ENCODE measurements around the gene SPRYD4. TPM values are rescaled to one million over a fixed set of nuclear protein-coding genes. Genes with fewer than 3 reads are reported as not detected.
"Not testable (repeated sequence)": the region's sequence is repeated elsewhere in the genome, so short reads cannot be mapped to it uniquely, and the experiment has no call there.

The SPRYD4 gene
- total and polyA plus RNA-seq, 5 donors from 2014 or later = 0.64 to 5.3 (median 1.5) TPM

DNA sequence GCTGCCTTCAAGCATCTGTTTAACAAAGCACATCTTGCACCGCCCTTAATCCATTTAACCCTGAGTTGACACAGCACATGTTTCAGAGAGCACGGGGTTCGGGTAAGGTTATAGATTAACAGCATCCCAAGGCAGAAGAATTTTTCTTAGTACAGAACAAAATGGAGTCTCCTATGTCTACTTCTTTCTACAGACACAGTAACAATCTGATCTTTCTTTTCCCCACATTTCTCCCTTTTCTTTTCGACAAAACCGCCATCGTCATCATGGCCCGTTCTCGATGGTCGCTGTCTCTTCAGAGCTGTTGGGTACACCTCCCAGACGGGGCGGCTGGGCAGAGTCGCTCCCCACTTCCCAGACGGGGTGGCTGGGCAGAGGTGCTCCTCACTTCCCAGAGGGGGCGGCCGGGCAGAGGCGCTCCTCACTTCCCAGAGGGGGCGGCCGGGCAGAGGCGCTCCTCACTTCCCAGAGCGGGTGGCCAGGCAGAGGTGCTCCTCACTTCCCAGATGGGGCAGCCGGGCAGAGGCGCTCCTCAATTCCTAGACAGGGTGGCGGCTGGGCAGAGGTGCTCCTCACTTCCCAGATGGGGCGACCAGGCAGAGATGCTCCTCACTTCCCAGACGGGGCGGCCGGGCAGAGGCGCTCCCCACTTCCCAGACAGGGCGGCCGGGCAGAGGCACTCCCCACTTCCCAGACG lies 25.2 kb downstream of the SPRYD4 start:
- DNase-seq; ATAC-seq (ENCODE audit: low read depth in 2 of 2): not testable (repeated sequence)

GRCh38 chr12:56494106-56494415 lies 25.7 kb downstream of the SPRYD4 start:
- not testable (repeated sequence) for H3K4me1 ChIP-seq (ENCODE audit: control insufficient read depth, insufficient read depth, low read length, poor library complexity, severe bottlenecking); H3K27ac Mint-ChIP-seq; DNase-seq; ATAC-seq (ENCODE audit: low read depth in 2 of 2); H3K27me3 ChIP-seq (ENCODE audit: control insufficient read depth, insufficient read depth, low read length); H3K9me3 Mint-ChIP-seq; H3K27ac ChIP-seq (ENCODE audit: insufficient read depth, low read length, poor library complexity, severe bottlenecking); H3K4me3 Mint-ChIP-seq; H3K4me1 Mint-ChIP-seq; H3K9me3 ChIP-seq (ENCODE audit: control insufficient read depth in 2 of 2, low read length in 2 of 2); H3K36me3 ChIP-seq (ENCODE audit: control insufficient read depth, insufficient read depth, low read length); H3K36me3 Mint-ChIP-seq; H3K4me3 ChIP-seq (ENCODE audit: low read depth, low read length)
- H3K27me3 Mint-ChIP-seq = peaks cover 35% of the 10 kb centered on the region

More for the DNA sequence above, 25.2 kb downstream of the SPRYD4 start:
- H3K9me3 Mint-ChIP-seq; H3K27ac Mint-ChIP-seq; H3K4me3 Mint-ChIP-seq; H3K36me3 ChIP-seq (ENCODE audit: control insufficient read depth, insufficient read depth, low read length); H3K36me3 Mint-ChIP-seq; H3K4me3 ChIP-seq (ENCODE audit: low read depth, low read length); H3K27ac ChIP-seq (ENCODE audit: insufficient read depth, low read length, poor library complexity, severe bottlenecking); H3K4me1 Mint-ChIP-seq; H3K9me3 ChIP-seq (ENCODE audit: control insufficient read depth in 2 of 2, low read length in 2 of 2); H3K4me1 ChIP-seq (ENCODE audit: control insufficient read depth, insufficient read depth, low read length, poor library complexity, severe bottlenecking): not testable (repeated sequence)
- peaks cover 37% of the 10 kb centered on the region for H3K27me3 Mint-ChIP-seq
- peaks cover 12% of the 10 kb centered on the region for H3K27me3 ChIP-seq (ENCODE audit: control insufficient read depth, insufficient read depth, low read length)

- not testable (repeated sequence) for H3K4me1 Mint-ChIP-seq; H3K4me3 ChIP-seq (ENCODE audit: low read depth, low read length); H3K9me3 ChIP-seq (ENCODE audit: control insufficient read depth in 2 of 2, low read length in 2 of 2); ATAC-seq (ENCODE audit: low read depth in 2 of 2); H3K27me3 ChIP-seq (ENCODE audit: control insufficient read depth, insufficient read depth, low read length); DNase-seq; H3K27ac ChIP-seq (ENCODE audit: insufficient read depth, low read length, poor library complexity, severe bottlenecking); H3K36me3 Mint-ChIP-seq; H3K9me3 Mint-ChIP-seq; H3K4me1 ChIP-seq (ENCODE audit: control insufficient read depth, insufficient read depth, low read length, poor library complexity, severe bottlenecking); H3K4me3 Mint-ChIP-seq; H3K36me3 ChIP-seq (ENCODE audit: control insufficient read depth, insufficient read depth, low read length); H3K27ac Mint-ChIP-seq
- peaks cover 31% of the 10 kb centered on the region for H3K27me3 Mint-ChIP-seq
Measured at GRCh38 chr12:56494481-56494880, 26.1 kb downstream of the SPRYD4 start.

- ATAC-seq (ENCODE audit: low read depth in 2 of 2); H3K27me3 Mint-ChIP-seq; H3K9me3 Mint-ChIP-seq; H3K4me1 ChIP-seq (ENCODE audit: control insufficient read depth, insufficient read depth, low read length, poor library complexity, severe bottlenecking); H3K36me3 ChIP-seq (ENCODE audit: control insufficient read depth, insufficient read depth, low read length); H3K9me3 ChIP-seq (ENCODE audit: control insufficient read depth in 2 of 2, low read length in 2 of 2); H3K27me3 ChIP-seq (ENCODE audit: control insufficient read depth, insufficient read depth, low read length); H3K4me1 Mint-ChIP-seq; H3K27ac ChIP-seq (ENCODE audit: insufficient read depth, low read length, poor library complexity, severe bottlenecking); H3K4me3 ChIP-seq (ENCODE audit: low read depth, low read length); H3K36me3 Mint-ChIP-seq: not testable (repeated sequence)
- peak; percentile 23 to 46 (median 43) for DNase-seq
- H3K4me3 Mint-ChIP-seq = peak overlapping the region in 2 of 4 donors; percentile 59 to 73
- H3K27ac Mint-ChIP-seq = peak overlapping the region in 1 of 3 donors; percentile 55
Measured at GRCh38 chr12:56496704-56497103, 28.3 kb downstream of the SPRYD4 start.

GRCh38 chr12:56498126-56498902 lies 29.9 kb downstream of the SPRYD4 start:
- H3K27ac Mint-ChIP-seq = not testable (repeated sequence)

DNA sequence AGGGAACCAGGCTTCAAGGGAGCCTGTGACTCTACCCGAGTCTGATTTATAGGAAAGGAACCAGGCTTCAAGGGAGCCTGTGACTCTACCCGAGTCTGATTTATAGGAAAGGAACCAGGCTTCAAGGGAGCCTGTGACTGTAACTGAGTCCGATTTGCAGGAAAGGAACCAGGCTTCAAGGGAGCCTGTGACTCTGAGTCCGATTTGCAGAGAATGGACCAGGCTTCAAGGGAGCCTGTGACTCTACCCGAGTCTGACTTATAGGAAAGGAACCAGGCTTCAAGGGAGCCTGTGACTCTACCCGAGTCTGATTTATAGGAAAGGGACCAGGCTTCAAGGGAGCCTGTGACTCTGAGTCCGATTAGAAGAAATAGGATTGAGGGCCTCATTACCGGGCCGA lies 31.1 kb downstream of the SPRYD4 start:
- not testable (repeated sequence) for H3K4me3 Mint-ChIP-seq; H3K36me3 ChIP-seq (ENCODE audit: control insufficient read depth, insufficient read depth, low read length); H3K27me3 Mint-ChIP-seq; H3K4me3 ChIP-seq (ENCODE audit: low read depth, low read length); ATAC-seq (ENCODE audit: low read depth in 2 of 2); H3K4me1 Mint-ChIP-seq; H3K27me3 ChIP-seq (ENCODE audit: control insufficient read depth, insufficient read depth, low read length); H3K4me1 ChIP-seq (ENCODE audit: control insufficient read depth, insufficient read depth, low read length, poor library complexity, severe bottlenecking); H3K27ac ChIP-seq (ENCODE audit: insufficient read depth, low read length, poor library complexity, severe bottlenecking); H3K9me3 Mint-ChIP-seq; H3K27ac Mint-ChIP-seq; DNase-seq; H3K9me3 ChIP-seq (ENCODE audit: control insufficient read depth in 2 of 2, low read length in 2 of 2); H3K36me3 Mint-ChIP-seq

More at GRCh38 chr12:56498126-56498902, 29.9 kb downstream of the SPRYD4 start:
- H3K27me3 Mint-ChIP-seq; H3K4me1 ChIP-seq (ENCODE audit: control insufficient read depth, insufficient read depth, low read length, poor library complexity, severe bottlenecking); H3K36me3 ChIP-seq (ENCODE audit: control insufficient read depth, insufficient read depth, low read length); H3K36me3 Mint-ChIP-seq; ATAC-seq (ENCODE audit: low read depth in 2 of 2); H3K4me3 Mint-ChIP-seq; H3K27ac ChIP-seq (ENCODE audit: insufficient read depth, low read length, poor library complexity, severe bottlenecking); H3K4me1 Mint-ChIP-seq; DNase-seq; H3K27me3 ChIP-seq (ENCODE audit: control insufficient read depth, insufficient read depth, low read length); H3K9me3 ChIP-seq (ENCODE audit: control insufficient read depth in 2 of 2, low read length in 2 of 2); H3K4me3 ChIP-seq (ENCODE audit: low read depth, low read length); H3K9me3 Mint-ChIP-seq: not testable (repeated sequence)

GRCh38 chr12:56499879-56500278 lies 31.5 kb downstream of the SPRYD4 start:
- H3K27me3 Mint-ChIP-seq; H3K9me3 ChIP-seq (ENCODE audit: control insufficient read depth in 2 of 2, low read length in 2 of 2); H3K27me3 ChIP-seq (ENCODE audit: control insufficient read depth, insufficient read depth, low read length); H3K36me3 ChIP-seq (ENCODE audit: control insufficient read depth, insufficient read depth, low read length); H3K36me3 Mint-ChIP-seq; H3K4me1 ChIP-seq (ENCODE audit: control insufficient read depth, insufficient read depth, low read length, poor library complexity, severe bottlenecking); DNase-seq; H3K27ac ChIP-seq (ENCODE audit: insufficient read depth, low read length, poor library complexity, severe bottlenecking); H3K4me1 Mint-ChIP-seq; H3K9me3 Mint-ChIP-seq; H3K4me3 ChIP-seq (ENCODE audit: low read depth, low read length); ATAC-seq (ENCODE audit: low read depth in 2 of 2): not testable (repeated sequence)
- Mint-ChIP-seq H3K27ac (peak overlapping the region in 1 of 3 donors; percentile 38), H3K4me3 (peak overlapping the region in 1 of 4 donors; percentile 21)

- DNase-seq (no peak), ATAC-seq (ENCODE audit: low read depth in 2 of 2) (no peak)
- no peaks in the 10 kb centered on the region for H3K9me3 ChIP-seq (ENCODE audit: control insufficient read depth in 2 of 2, low read length in 2 of 2)
- Mint-ChIP-seq H3K36me3 (no peaks in the 10 kb centered on the region), H3K4me3 (no peak overlapping the region), H3K9me3 (no peaks in the 10 kb centered on the region), H3K4me1 (peaks cover 0 to 7% (median 3%) of the 10 kb centered on the region in 4 donors), H3K27ac (no peak overlapping the region), H3K27me3 (peaks cover 24% of the 10 kb centered on the region)
- no peak overlapping the region for H3K4me3 ChIP-seq (ENCODE audit: low read depth, low read length)
- no peak overlapping the region for H3K27ac ChIP-seq (ENCODE audit: insufficient read depth, low read length, poor library complexity, severe bottlenecking)
- H3K4me1 ChIP-seq (ENCODE audit: control insufficient read depth, insufficient read depth, low read length, poor library complexity, severe bottlenecking) = no peaks in the 10 kb centered on the region
- H3K36me3 ChIP-seq (ENCODE audit: control insufficient read depth, insufficient read depth, low read length) = no peaks in the 10 kb centered on the region
- H3K27me3 ChIP-seq (ENCODE audit: control insufficient read depth, insufficient read depth, low read length) = peaks cover 4% of the 10 kb centered on the region
Measured at GRCh38 chr12:56510786-56511185, 42.4 kb downstream of the SPRYD4 start.

Measured in CD4-positive, CD25-positive, alpha-beta regulatory T cell (primary cell).